MG63 (cell line): ENCODE data around the gene PPM1E. TPM values are rescaled to one million over a fixed set of nuclear protein-coding genes. Genes with fewer than 3 reads are reported as not detected.
"Not testable (repeated sequence)": the region's sequence is repeated elsewhere in the genome, so short reads cannot be mapped to it uniquely, and the experiment has no call there.

Experiments used
- DNase-seq: peaks from one replicate; pipeline ENCODE4 v3.0.0-alpha.2; 2020
- H3K27me3 ChIP-seq: fragments of 250-450 bp; sonication (Bioruptor Pico); 2 replicates; pipeline ENCODE4 v1.5.1; 2020; ENCODE audit warnings: mild to moderate bottlenecking, moderate library complexity
- H3K36me3 ChIP-seq: fragments of 250-450 bp; sonication (Bioruptor Pico); 2 replicates; pipeline ENCODE4 v1.5.1; 2020; ENCODE audit warnings: mild to moderate bottlenecking, moderate library complexity
- H3K4me3 ChIP-seq: fragments of 250-450 bp; sonication (Bioruptor Pico); 2 replicates; pipeline ENCODE4 v1.5.1; 2020; ENCODE audit warnings: mild to moderate bottlenecking, moderate library complexity
- H3K9me3 ChIP-seq: fragments of 250-450 bp; sonication (Bioruptor Pico); 2 replicates; pipeline ENCODE4 v1.5.1; 2020; ENCODE audit warnings: mild to moderate bottlenecking, moderate library complexity
- total RNA-seq: library from RNA; depleted of rRNA; stranded (reverse); fragments of >200 nt; shearing (Covaris generic); gene quantifications from 2 replicates; pipeline ENCODE4 v1.2.3, GENCODE V29; 2014; ENCODE audit warnings: low replicate concordance

PPM1E gene
- total RNA-seq, 1 experiment from 2014 or later = 0.76 TPM

DNA sequence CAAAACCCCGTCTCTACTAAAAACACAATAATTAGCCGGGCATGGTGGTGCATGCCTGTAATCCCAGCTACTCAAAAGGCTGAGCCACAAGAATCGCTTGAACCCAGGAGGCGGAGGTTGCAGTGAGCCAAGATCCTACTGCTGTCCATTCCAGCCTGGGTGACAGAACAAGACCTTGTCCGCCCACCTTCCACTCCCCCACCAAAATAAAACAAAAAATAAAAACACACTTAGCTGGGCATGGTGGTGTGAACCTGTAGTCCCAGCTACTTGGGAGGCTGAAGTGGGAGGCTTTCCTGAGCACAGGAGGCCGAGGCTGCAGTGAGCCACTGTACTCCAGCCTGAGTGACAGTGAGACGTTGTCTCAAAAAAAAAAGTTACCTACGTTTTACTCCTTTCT lies 3.2 kb downstream of the PPM1E start:
- H3K27me3 ChIP-seq = peaks cover 30% of the 10 kb centered on the region
- DNase-seq = no peak
- no peaks in the 10 kb centered on the region for H3K36me3 ChIP-seq
- H3K9me3 ChIP-seq = no peaks in the 10 kb centered on the region
- H3K4me3 ChIP-seq = no peak overlapping the region

DNA sequence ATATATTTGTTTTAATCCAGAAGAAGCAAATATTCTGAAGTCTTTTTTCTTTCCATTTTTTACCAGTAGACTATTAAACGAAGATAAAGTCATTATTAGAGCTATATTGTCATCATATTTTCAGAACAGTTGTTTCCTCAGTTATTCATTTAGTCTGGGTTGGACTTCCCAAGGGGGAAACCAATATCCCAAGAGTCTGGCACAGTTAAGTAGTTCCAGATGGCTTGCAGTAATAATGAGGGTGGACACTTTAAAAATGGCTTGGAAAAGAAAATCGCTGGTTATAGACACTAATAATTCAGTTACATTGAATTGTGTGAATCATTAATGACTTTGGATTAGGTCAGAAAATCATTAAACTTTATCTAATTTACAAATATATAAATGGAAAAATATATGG lies 3.9 kb downstream of the PPM1E start:
- Histone ChIP-seq H3K9me3 (no peaks in the 10 kb centered on the region), H3K27me3 (peaks cover 29% of the 10 kb centered on the region), H3K36me3 (no peaks in the 10 kb centered on the region), H3K4me3 (no peak overlapping the region)
- no peak for DNase-seq

DNA sequence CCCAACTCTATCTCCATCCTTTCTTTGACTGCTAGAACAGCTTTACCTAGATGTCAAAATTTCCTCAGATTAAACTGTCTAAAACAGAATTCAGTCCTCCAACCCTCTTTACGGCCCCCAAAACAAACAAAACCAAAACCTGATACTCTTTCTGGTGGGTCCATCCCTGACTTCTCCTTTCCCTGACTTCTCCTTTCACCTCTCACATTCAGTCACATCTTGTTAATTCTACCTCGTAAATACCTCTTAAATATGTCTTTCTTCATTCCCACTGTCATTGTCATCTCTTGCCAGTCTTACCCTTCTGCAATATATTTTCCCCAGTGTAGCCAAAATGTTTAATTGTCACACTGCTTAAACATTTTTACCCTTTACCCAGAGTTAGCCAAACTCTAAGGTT lies 4.6 kb downstream of the PPM1E start:
- Histone ChIP-seq H3K4me3 (no peak overlapping the region), H3K36me3 (no peaks in the 10 kb centered on the region), H3K27me3 (peaks cover 23% of the 10 kb centered on the region), H3K9me3 (no peaks in the 10 kb centered on the region)
- DNase-seq = no peak

DNA sequence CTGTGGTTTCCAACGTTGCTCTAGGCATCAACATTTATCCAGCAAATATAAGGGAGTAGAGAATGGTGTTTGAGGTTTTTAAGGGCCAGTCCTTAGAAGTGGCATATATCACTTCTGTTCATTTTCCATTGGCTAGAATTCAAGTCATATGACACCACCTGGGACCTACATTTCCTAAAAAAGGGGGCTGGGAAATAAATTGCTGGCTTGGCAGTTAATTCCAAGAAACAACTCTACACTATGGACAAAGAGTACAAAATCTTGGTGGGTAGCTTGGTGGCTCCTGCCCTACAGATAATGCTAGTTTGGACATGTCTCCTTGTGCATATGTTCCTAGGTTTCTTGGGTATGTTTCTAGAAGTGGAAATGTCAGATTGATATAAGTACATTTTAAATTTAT lies 7.6 kb downstream of the PPM1E start:
- Histone ChIP-seq H3K27me3 (peaks cover 9% of the 10 kb centered on the region), H3K4me3 (no peak overlapping the region), H3K36me3 (no peaks in the 10 kb centered on the region), H3K9me3 (no peaks in the 10 kb centered on the region)
- DNase-seq = no peak

DNA sequence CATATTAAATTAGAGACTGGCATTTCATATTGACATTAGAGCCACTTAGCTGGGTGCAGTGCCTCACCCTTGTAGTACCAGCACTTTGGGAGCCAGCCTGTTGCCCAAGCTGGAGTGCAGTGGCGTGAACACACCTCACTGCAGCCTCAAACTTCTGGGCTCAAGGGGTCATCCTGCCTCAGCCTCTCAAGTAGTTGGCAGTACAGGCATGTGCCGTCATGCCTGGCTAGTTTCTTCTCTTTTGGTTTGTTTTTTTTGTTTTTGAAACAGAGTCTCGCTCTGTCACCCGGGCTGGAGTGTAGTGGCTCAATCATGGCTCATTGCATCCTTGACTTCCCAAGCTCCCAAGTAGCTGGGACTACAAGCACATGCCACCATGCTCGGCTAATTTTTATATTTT lies 8.7 kb downstream of the PPM1E start:
- Histone ChIP-seq H3K27me3 (peaks cover 9% of the 10 kb centered on the region), H3K36me3 (no peaks in the 10 kb centered on the region), H3K9me3 (no peaks in the 10 kb centered on the region), H3K4me3 (no peak overlapping the region)
- DNase-seq = no peak

DNA sequence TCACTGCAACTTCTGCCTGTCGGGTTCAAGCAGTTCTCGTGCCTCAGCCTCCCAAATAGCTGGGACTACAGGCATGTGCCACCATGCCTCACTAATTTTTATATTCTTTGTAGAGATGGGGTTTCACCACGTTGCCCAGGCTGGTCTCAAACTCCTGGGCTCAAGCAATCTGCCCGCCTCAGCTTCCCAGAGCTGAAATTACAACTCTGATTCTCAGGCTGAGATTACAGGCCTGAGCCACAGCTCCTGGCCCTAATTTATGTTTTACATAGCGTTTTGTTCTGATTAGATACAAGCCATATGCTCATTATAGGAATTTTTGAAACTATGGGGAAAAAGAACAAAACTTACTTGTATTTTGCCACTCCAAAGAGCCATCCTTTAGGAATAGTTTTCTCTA lies 22.8 kb downstream of the PPM1E start:
- H3K4me3 ChIP-seq, DNase-seq, H3K36me3 ChIP-seq, H3K27me3 ChIP-seq, H3K9me3 ChIP-seq: not testable (repeated sequence)

DNA sequence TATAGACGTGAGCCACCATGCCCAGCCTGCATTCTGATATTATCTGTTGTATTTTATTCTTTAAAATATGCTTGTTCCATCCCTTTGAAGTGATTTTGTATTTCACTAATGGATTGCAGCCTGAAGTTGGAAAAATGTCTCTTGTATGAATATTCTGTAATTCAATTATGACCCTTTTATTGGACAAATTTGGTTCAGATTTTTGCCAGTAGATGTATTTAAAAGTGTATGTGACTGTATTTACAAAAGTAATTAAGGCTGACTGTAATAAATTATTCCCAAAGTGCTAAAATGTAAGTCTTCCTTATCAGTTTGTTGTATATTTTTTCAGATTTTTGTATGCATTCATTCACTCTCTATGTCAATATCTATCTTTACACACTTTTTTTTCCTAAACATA lies 23.8 kb downstream of the PPM1E start:
- Histone ChIP-seq H3K27me3 (no peaks in the 10 kb centered on the region), H3K36me3 (no peaks in the 10 kb centered on the region), H3K4me3 (no peak overlapping the region), H3K9me3 (no peaks in the 10 kb centered on the region)
- no peak for DNase-seq

DNA sequence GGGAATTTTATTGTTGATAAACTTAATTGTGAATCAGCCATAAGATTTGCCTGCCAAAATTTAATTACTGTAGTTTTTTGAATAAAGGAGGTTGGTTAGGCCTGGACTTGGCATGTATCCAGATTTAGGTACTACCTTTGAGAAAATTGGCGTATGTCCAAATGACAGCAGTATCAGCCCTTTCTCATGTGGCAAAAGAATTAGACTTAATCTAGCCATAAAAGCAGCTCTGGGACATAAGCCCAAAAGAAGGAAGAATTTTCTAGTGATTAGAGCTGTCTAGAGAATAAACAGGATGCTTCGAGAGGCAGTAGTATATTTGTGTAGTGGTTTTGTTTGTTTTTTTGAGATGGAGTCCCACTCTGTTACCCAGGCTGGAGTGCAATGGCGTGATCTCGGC lies 27.7 kb downstream of the PPM1E start:
- DNase-seq = no peak
- Histone ChIP-seq H3K27me3 (no peaks in the 10 kb centered on the region), H3K9me3 (no peaks in the 10 kb centered on the region), H3K4me3 (no peak overlapping the region), H3K36me3 (no peaks in the 10 kb centered on the region)

DNA sequence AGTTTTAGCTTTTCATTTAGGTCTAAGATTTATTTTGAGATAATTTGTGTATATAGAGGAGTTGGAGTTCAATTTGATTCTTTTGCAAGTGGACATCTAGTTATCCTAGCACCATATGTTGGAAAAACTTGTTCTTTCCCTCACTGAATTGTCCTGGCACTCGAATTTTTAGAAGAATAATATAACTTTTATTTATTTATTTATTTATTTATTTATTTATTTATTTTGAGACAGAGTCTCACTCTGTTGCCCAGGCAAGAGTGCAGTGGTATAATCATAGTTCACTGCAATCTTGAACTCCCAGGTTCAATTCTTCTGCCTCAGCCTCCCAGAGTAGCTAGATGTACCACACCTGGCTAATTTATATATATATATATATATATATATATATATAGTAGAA lies 29.4 kb downstream of the PPM1E start:
- H3K9me3 ChIP-seq = no peaks in the 10 kb centered on the region
- H3K36me3 ChIP-seq = no peaks in the 10 kb centered on the region
- no peaks in the 10 kb centered on the region for H3K27me3 ChIP-seq
- DNase-seq = no peak
- no peak overlapping the region for H3K4me3 ChIP-seq

DNA sequence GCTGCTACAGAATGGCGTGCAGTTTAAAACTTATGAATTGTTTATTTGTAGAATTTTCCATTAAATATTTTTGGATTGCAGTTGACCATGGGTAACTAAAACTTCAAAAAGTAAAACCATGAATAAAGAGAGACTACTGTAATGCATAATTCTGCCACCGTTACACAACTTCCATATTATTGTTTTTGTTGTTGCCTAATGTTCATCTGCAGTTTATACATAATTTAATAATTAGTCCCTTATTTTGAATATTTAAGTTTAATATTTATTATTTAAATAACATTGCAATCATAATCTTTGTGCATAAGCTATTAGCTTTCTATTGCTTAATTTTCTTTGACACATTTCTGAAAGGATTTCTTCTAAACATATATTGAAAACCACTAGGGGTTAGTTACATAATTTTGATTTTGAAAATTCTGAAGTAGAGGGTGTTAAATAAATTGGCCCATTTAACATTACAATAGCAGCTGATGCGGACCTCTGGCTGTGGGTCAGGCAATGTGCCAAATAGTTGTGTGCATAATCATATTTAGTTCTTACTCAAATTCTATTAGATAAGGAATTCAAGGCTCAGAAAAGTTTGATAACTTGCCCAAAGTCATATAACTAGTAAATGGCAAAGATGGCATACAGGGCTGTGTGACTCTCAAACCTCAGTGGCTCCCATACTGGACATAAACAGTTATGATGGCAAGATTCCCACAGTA lies 31.1 kb downstream of the PPM1E start:
- H3K36me3 ChIP-seq = no peaks in the 10 kb centered on the region
- H3K27me3 ChIP-seq = no peaks in the 10 kb centered on the region
- peak; percentile 59 for DNase-seq
- H3K4me3 ChIP-seq = no peak overlapping the region
- no peaks in the 10 kb centered on the region for H3K9me3 ChIP-seq

DNA sequence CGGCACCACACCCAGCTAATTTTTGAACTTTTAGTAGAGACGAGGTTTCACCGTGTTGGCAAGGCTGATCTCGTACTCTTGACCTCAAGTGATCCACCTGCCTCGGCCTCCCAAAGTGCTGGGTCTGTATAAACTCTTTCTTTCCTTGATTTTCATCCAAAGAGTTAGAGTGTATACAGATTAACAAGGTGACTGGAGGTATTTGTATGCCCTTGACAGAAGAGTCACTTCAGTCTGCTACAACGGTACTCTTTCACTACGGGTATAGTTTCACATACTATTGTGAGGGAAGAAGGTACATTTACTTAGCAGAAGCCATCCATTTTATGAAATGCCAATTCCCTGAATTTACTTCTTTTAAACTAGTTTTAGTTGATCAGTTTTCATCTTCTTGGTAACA lies 32.5 kb downstream of the PPM1E start:
- Histone ChIP-seq H3K36me3 (no peaks in the 10 kb centered on the region), H3K4me3 (no peak overlapping the region), H3K9me3 (no peaks in the 10 kb centered on the region), H3K27me3 (no peaks in the 10 kb centered on the region)
- no peak for DNase-seq

DNA sequence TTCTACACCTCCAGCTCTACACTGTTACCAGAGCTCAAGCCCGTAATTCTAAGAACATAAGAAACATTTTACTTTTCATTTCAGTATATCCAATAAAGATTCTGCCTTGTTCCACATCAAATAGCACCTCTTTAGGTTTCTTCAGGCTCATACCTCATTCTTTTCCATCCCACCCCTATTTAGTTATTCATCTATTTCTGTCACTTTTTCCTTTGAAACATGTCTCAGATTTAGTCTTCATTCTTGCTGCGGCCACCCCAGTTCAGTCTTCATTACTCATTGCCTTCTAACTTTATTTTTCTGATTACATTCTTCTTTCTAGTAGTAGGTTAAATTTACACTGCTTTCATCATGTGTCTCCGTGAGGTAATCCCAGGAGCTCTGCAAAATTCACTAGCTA lies 33.5 kb downstream of the PPM1E start:
- Histone ChIP-seq H3K27me3 (no peaks in the 10 kb centered on the region), H3K9me3 (no peaks in the 10 kb centered on the region), H3K36me3 (no peaks in the 10 kb centered on the region), H3K4me3 (no peak overlapping the region)
- no peak for DNase-seq

DNA sequence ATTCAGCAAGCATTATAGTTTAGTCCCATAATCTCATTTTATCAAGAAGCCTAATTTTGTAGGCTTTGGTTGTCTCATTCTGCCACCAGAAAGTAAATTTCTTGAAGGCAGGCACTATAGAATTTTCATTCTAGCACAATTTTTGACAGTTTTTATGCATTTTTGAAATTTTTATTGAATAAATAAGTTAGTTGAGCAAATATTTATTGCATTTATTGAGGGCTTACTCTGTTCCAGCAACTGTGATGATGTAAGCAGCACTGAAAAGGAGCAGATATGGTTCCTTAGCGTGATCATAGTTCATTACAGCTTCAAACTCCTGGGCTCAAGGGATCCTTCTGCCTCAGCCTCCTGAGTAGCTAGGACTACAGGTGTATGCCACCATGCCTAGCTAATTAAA lies 34.2 kb downstream of the PPM1E start:
- Histone ChIP-seq H3K36me3 (no peaks in the 10 kb centered on the region), H3K27me3 (no peaks in the 10 kb centered on the region)

DNA sequence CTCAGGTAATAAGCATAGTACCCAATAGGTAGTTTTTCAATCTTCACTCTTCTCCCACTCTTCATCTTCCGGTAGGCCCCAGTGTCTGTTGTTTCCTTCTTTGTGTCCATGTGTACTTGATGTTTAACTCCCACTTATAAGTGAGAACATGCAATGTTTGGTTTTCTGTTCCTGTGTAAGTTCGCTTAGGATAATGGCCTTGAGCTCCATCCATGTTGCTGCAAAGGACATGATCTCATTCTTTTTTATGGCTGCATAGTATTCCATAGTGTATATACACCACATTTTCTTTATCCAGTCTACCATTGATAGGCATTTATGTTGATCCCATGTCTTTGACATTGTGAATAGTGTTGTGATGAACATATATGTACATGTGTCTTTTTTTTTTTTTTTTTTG lies 38.9 kb downstream of the PPM1E start:
- not testable (repeated sequence) for H3K9me3 ChIP-seq, H3K27me3 ChIP-seq, H3K36me3 ChIP-seq, DNase-seq, H3K4me3 ChIP-seq

More for the DNA sequence above, 34.2 kb downstream of the PPM1E start:
- no peaks in the 10 kb centered on the region for H3K9me3 ChIP-seq
- no peak for DNase-seq
- H3K4me3 ChIP-seq = no peak overlapping the region

DNA sequence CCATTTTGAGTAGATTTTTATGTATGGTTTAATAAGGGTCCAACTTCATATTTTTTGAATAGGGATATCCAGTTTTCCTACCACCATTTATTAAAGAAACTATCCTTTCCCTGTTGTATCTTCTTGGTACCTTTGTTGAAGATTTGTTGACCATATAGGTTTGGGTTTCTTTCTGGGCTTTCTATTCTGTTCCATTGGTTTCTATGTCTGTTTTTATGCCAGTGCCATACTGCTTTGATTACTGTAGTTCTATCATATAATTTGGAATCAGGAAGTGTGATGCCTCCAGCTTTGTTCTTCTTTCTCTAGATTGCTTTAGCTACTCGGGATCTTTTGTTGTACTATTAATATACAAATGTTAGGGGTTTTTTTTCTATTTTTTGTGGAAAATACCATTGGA lies 46.5 kb downstream of the PPM1E start:
- no peaks in the 10 kb centered on the region for H3K27me3 ChIP-seq
- DNase-seq = no peak
- peaks cover 3% of the 10 kb centered on the region; the same call in 1 of the 2 replicates for H3K9me3 ChIP-seq
- no peaks in the 10 kb centered on the region for H3K36me3 ChIP-seq
- H3K4me3 ChIP-seq = no peak overlapping the region

DNA sequence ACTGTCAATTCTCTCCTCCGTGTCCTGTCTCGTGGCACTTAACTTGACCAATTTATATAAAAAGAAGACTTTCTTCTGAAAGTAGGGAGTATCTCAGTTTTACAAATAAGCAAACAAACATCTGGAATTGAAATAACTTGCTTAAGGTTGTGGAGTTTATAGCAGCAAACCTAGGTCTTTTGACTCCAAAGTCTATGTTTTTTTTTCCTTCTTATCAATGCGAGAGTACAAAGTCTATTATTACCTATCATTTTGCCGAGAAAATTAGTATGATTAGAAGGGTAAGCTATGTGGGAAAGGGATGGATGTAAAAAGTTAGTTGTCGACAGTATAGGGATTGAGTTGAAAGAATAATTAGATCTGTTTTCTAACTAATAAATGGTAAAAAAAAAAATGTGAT lies 50.4 kb downstream of the PPM1E start:
- DNase-seq = no peak
- peaks cover 3% of the 10 kb centered on the region; the same call in 1 of the 2 replicates for H3K9me3 ChIP-seq
- no peak overlapping the region for H3K4me3 ChIP-seq
- no peaks in the 10 kb centered on the region for H3K36me3 ChIP-seq
- no peaks in the 10 kb centered on the region for H3K27me3 ChIP-seq

DNA sequence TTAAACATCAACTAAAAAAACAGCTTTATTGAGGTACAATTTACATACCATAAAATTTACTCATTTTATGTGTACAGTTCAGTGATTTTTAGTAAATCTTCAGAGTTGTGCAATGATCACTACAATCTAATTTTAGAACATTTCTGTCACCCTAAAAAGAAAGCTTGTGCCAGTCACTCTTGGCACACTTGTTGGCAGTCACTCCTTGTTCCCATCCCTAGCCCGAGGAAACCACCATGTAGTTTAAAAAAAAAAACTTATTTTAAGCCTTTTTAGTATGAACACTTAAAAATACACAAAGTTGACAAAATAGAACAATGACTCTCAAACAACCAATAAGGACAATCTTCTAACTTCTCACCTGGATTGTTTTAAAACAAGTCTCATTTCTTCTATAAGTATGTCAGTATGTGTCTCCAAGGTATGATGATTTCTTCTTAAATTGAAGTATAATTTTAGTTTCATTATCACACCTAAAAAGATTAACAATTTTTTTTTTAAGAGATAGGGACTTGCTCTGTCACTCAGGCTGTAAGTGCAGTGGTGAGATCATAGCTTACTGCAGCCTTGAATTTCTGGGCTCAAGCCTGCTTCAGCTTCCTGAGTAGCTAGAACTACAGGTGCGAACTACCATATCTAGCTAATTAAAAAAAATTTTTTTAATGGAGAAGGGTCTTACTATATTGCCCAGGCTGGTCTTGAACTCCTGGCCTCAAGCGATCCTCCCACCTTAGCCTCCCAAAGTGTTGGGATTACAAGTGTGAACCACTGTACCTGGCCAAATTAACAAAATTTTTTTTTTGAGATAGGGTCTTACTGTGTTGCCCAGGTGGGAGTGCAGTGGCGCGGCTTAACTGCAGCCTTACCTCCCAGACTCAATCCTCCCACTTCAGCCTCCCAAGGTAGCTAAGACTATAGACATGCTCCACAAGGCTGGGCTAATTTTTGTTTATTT lies 53.2 kb downstream of the PPM1E start:
- DNase-seq = no peak
- H3K4me3 ChIP-seq = no peak overlapping the region
- no peaks in the 10 kb centered on the region for H3K27me3 ChIP-seq
- H3K36me3 ChIP-seq = no peaks in the 10 kb centered on the region
- no peaks in the 10 kb centered on the region for H3K9me3 ChIP-seq

DNA sequence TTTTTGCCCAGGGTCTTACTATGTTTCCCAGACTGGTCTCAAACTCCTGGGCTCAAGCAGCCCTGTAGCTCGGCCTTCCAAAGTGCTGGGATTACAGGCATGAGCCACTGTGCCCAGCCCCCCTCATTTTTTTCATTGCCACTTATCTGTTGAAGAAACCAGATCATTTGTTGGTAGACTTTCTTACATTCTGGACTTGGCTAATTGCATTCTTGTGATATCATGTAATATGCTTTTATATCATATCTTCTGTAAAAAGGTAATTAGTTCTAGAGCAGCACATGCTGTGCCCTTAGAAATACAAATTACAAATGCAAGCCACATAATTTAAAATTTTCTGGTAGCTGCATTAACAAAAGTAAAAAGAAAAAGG lies 53.9 kb downstream of the PPM1E start:
- Histone ChIP-seq H3K27me3 (no peaks in the 10 kb centered on the region), H3K36me3 (no peaks in the 10 kb centered on the region), H3K4me3 (no peak overlapping the region), H3K9me3 (no peaks in the 10 kb centered on the region)
- DNase-seq = no peak
